SK-N-SH treated with all-trans-retinoic acid at 6 μM for 48 hours (cell line): Measurements from ENCODE around the gene SMPD3.

Experiments
- ATAC-seq: fragments of 200-7000 bp; cut with Tn5 transposase; 3 replicates; pipeline ENCODE4 v1.9.1; 2020; ENCODE audit warnings: mild to moderate bottlenecking, moderate library complexity
- ARNTL ChIP-seq: fragments of 450-650 bp; formaldehyde crosslinking; IDR thresholded peaks from 2 replicates; pipeline ENCODE4 v1.5.0; 2020; ENCODE audit warnings: low read depth, mild to moderate bottlenecking, moderate library complexity, borderline replicate concordance
- BACH2 ChIP-seq: fragments of 250-450 bp; sonication (Bioruptor Pico); IDR thresholded peaks from 2 replicates; pipeline ENCODE4 v1.9.0; 2021; ENCODE audit warnings: mild to moderate bottlenecking, borderline replicate concordance
- CREB5 ChIP-seq: fragments of 250-450 bp; sonication (Bioruptor Pico); IDR thresholded peaks from 2 replicates; pipeline ENCODE4 v1.5.1; 2020; ENCODE audit warnings: low read depth, mild to moderate bottlenecking, moderate library complexity
- ESRRG ChIP-seq: fragments of 250-450 bp; sonication (Bioruptor Pico); IDR thresholded peaks from 2 replicates; pipeline ENCODE4 v1.6.1; 2021; ENCODE audit warnings: mild to moderate bottlenecking
- GLIS3 ChIP-seq: fragments of 250-450 bp; sonication (Bioruptor Pico); IDR thresholded peaks from 2 replicates; pipeline ENCODE4 v1.5.0; 2020; ENCODE audit warnings: mild to moderate bottlenecking, moderate library complexity
- ISL1 ChIP-seq: fragments of 250-450 bp; sonication (Bioruptor Pico); IDR thresholded peaks from 2 replicates; pipeline ENCODE4 v2.1.2; 2022; ENCODE audit warnings: mild to moderate bottlenecking, moderate library complexity
- OSR1 ChIP-seq: fragments of 250-450 bp; sonication (Bioruptor Pico); IDR thresholded peaks from 2 replicates; pipeline ENCODE4 v1.8.0; 2022; ENCODE audit warnings: moderate library complexity, mild to moderate bottlenecking, inconsistent platforms
- PPARA ChIP-seq: fragments of 250-450 bp; sonication (Bioruptor Pico); IDR thresholded peaks from 2 replicates; pipeline ENCODE4 v1.5.0; 2020; ENCODE audit warnings: mild to moderate bottlenecking, borderline replicate concordance
- RARB ChIP-seq: fragments of 250-450 bp; sonication (Bioruptor Pico); IDR thresholded peaks from 2 replicates; pipeline ENCODE4 v1.8.0; 2021; ENCODE audit warnings: mild to moderate bottlenecking, moderate library complexity
- SNAI2 ChIP-seq: fragments of 250-450 bp; sonication (Bioruptor Pico); IDR thresholded peaks from 2 replicates; pipeline ENCODE4 v1.5.0; 2020; ENCODE audit warnings: mild to moderate bottlenecking, moderate library complexity
- TCF4 ChIP-seq: fragments of 250-450 bp; sonication (Bioruptor Pico); IDR thresholded peaks from 2 replicates; pipeline ENCODE4 v1.8.0; 2021; ENCODE audit warnings: mild to moderate bottlenecking, moderate library complexity, borderline replicate concordance
- TOX ChIP-seq: fragments of 250-450 bp; sonication (Bioruptor Pico); IDR thresholded peaks from 2 replicates; pipeline ENCODE4 v1.8.0; 2021; ENCODE audit warnings: mild to moderate bottlenecking, moderate library complexity, borderline replicate concordance
- TSHZ2 ChIP-seq: fragments of 250-450 bp; sonication (Bioruptor Pico); IDR thresholded peaks from 2 replicates; pipeline ENCODE4 v1.5.0; 2020; ENCODE audit warnings: mild to moderate bottlenecking, moderate library complexity
- ZC3H10 ChIP-seq: fragments of 250-450 bp; sonication (Bioruptor Pico); IDR thresholded peaks from 2 replicates; pipeline ENCODE4 v1.5.1; 2021; ENCODE audit warnings: mild to moderate bottlenecking, moderate library complexity
- ZFP3 ChIP-seq: fragments of 250-450 bp; sonication (Bioruptor Pico); IDR thresholded peaks from 2 replicates; pipeline ENCODE4 v1.5.0; 2020; ENCODE audit warnings: mild to moderate bottlenecking, moderate library complexity
- ZFP30 ChIP-seq: fragments of 450-650 bp; formaldehyde crosslinking; IDR thresholded peaks from 2 replicates; pipeline ENCODE4 v1.5.0; 2022; ENCODE audit warnings: mild to moderate bottlenecking, moderate library complexity
- ZNF565 ChIP-seq: fragments of 450-650 bp; formaldehyde crosslinking; conservative IDR thresholded peaks from 2 replicates; pipeline ENCODE4 v1.5.0; 2020; ENCODE audit warnings: low read depth, mild to moderate bottlenecking, moderate library complexity
- ZNF70 ChIP-seq: fragments of 450-650 bp; formaldehyde crosslinking; IDR thresholded peaks from 2 replicates; pipeline ENCODE4 v1.5.0; 2020; ENCODE audit warnings: mild to moderate bottlenecking, moderate library complexity
- ZNF8 ChIP-seq: fragments of 450-650 bp; formaldehyde crosslinking; IDR thresholded peaks from 2 replicates; pipeline ENCODE4 v1.5.0; 2020; ENCODE audit warnings: mild to moderate bottlenecking, moderate library complexity
- TF ChIP-seq, protein P1 (sequence below): fragments of 250-450 bp; sonication (Bioruptor Pico); IDR thresholded peaks from 2 replicates; pipeline ENCODE4 v1.8.0; 2021; ENCODE audit warnings: low read depth, mild to moderate bottlenecking, moderate library complexity, borderline replicate concordance
- TF ChIP-seq, protein P2 (sequence below): fragments of 250-450 bp; sonication (Bioruptor Pico); IDR thresholded peaks from 2 replicates; pipeline ENCODE4 v1.8.0; 2020; ENCODE audit warnings: mild to moderate bottlenecking, moderate library complexity, borderline replicate concordance
- TF ChIP-seq, protein P3 (sequence below): fragments of 250-450 bp; sonication (Bioruptor Pico); IDR thresholded peaks from 2 replicates; pipeline ENCODE4 v1.5.1; 2021; ENCODE audit warnings: mild to moderate bottlenecking, moderate library complexity

SMPD3 gene

GRCh38 chr16:68369168-68369567 is 79.1 kb downstream of the SMPD3 start:
- TF ChIP-seq ESRRG (CRISPR knock-in tag): no peak
- no peak for TF ChIP-seq ZC3H10 (CRISPR knock-in tag)
- TF ChIP-seq, protein P1, sequence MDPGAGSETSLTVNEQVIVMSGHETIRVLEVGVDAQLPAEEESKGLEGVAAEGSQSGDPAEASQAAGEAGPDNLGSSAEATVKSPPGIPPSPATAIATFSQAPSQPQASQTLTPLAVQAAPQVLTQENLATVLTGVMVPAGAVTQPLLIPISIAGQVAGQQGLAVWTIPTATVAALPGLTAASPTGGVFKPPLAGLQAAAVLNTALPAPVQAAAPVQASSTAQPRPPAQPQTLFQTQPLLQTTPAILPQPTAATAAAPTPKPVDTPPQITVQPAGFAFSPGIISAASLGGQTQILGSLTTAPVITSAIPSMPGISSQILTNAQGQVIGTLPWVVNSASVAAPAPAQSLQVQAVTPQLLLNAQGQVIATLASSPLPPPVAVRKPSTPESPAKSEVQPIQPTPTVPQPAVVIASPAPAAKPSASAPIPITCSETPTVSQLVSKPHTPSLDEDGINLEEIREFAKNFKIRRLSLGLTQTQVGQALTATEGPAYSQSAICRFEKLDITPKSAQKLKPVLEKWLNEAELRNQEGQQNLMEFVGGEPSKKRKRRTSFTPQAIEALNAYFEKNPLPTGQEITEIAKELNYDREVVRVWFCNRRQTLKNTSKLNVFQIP (CRISPR knock-in tag): no peak
- TF ChIP-seq SNAI2 (CRISPR knock-in tag): no peak
- no peak for TF ChIP-seq BACH2 (CRISPR knock-in tag)
- TF ChIP-seq ZFP3: no peak
- TF ChIP-seq ZNF8 (CRISPR knock-in tag): no peak
- no peak for TF ChIP-seq TCF4 (CRISPR knock-in tag)
- TF ChIP-seq, protein P2, sequence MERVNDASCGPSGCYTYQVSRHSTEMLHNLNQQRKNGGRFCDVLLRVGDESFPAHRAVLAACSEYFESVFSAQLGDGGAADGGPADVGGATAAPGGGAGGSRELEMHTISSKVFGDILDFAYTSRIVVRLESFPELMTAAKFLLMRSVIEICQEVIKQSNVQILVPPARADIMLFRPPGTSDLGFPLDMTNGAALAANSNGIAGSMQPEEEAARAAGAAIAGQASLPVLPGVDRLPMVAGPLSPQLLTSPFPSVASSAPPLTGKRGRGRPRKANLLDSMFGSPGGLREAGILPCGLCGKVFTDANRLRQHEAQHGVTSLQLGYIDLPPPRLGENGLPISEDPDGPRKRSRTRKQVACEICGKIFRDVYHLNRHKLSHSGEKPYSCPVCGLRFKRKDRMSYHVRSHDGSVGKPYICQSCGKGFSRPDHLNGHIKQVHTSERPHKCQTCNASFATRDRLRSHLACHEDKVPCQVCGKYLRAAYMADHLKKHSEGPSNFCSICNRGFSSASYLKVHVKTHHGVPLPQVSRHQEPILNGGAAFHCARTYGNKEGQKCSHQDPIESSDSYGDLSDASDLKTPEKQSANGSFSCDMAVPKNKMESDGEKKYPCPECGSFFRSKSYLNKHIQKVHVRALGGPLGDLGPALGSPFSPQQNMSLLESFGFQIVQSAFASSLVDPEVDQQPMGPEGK (CRISPR knock-in tag): no peak
- no peak for TF ChIP-seq TOX
- no peak for TF ChIP-seq ZFP30 (CRISPR knock-in tag)
- ATAC-seq: no peak

DNA sequence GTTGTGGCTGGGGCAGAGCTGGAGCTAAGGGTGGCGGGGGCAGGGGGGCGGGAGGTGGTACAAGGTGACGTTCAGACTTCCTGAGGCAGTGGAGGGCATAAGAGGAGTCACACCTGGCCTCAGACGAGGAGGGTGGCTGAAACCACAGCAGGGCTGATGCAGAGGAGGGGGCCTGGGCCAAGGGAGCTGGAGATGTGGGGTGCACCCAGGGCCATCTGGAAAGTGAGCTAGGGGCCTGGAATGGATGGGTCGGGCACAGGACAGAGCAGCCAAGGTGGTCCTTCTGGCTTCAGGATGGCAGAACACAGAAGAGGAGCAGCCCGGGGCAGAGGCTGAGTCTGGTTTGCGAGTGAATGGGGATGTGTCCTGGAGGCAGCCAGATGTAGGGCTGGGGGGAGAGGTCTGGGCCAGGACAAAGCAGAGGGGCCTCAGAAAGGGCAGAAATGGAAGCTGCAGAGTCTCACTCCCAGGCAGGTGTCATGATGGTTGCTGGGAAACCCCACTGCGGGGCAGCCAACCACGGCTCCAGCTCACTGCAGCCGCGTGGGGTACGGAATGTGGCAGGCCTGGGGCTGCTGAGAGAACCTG is 79.9 kb downstream of the SMPD3 start:
- no peak for TF ChIP-seq RARB
- TF ChIP-seq ZNF565: no peak
- TF ChIP-seq, protein P1 (CRISPR knock-in tag): no peak
- no peak for TF ChIP-seq GLIS3 (CRISPR knock-in tag)
- TF ChIP-seq CREB5: no peak
- no peak for TF ChIP-seq PPARA
- no peak for TF ChIP-seq ESRRG (CRISPR knock-in tag)
- TF ChIP-seq, protein P3, sequence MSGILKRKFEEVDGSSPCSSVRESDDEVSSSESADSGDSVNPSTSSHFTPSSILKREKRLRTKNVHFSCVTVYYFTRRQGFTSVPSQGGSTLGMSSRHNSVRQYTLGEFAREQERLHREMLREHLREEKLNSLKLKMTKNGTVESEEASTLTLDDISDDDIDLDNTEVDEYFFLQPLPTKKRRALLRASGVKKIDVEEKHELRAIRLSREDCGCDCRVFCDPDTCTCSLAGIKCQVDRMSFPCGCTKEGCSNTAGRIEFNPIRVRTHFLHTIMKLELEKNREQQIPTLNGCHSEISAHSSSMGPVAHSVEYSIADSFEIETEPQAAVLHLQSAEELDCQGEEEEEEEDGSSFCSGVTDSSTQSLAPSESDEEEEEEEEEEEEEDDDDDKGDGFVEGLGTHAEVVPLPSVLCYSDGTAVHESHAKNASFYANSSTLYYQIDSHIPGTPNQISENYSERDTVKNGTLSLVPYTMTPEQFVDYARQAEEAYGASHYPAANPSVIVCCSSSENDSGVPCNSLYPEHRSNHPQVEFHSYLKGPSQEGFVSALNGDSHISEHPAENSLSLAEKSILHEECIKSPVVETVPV (CRISPR knock-in tag): no peak
- TF ChIP-seq ARNTL: no peak
- TF ChIP-seq TCF4 (CRISPR knock-in tag): no peak
- no peak for TF ChIP-seq ZC3H10 (CRISPR knock-in tag)
- TF ChIP-seq SNAI2 (CRISPR knock-in tag): no peak
- no peak for TF ChIP-seq ISL1 (CRISPR knock-in tag)
- no peak for TF ChIP-seq ZNF8 (CRISPR knock-in tag)
- no peak for TF ChIP-seq OSR1 (CRISPR knock-in tag)
- no peak for TF ChIP-seq TSHZ2
- no peak for TF ChIP-seq ZNF70 (CRISPR knock-in tag)
- no peak for TF ChIP-seq TOX
- TF ChIP-seq BACH2 (CRISPR knock-in tag): no peak
- no peak for ATAC-seq
